Measurements from ENCODE around the gene LDLRAD4. TPM values are rescaled to one million over a fixed set of nuclear protein-coding genes. Genes with fewer than 3 reads are reported as not detected.

The LDLRAD4 gene
- total and polyA plus RNA-seq, 2 experiments from 2014 or later, result 0.73 to 1.9 TPM

DNA sequence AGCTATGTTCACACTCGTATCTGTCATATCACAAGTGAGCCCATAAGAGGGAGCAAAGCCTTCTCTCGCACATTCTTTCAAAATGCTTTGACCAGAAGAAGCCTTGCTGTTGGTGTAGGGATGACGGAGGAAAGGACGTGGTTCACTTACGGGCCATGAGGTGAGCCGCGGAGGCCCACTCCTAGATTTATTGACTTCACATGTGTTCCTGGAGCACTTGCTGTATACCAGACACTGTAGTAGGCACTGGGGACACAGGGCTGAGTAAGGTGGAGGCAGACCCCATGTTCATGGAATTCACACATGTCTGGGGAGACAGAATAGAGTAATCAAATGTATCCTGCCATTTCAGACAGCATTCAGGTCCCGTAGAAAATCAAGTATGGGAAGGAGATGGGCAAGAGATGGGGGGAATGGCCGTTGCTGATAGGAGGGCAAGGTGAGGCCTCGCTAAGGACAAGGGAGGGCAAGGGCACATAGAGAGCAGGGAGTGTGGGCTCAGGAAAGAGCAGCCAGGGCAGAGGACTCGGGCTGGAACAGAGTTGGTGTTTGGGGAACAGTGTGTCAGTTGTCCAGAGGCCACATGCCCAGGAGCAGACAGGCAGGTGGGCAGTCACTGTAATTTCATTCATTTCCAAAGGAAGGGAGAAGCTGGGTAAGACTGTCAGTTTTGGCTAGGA, 182.2 kb downstream of the LDLRAD4 start (continued):
- TF ChIP-seq POLR2AphosphoS5 (IDR thresholded peaks at IDR 0.05; ENCODE audit: low read depth) (no peak), REST (IDR thresholded peaks at IDR 0.05; ENCODE audit: unreplicated experiment) (no peak), EZH2phosphoT487 (IDR thresholded peaks at IDR 0.05; ENCODE audit: unreplicated experiment) (no peak), ZNF114 (CRISPR knock-in tag; IDR thresholded peaks at IDR 0.05) (no peak), ZNF331 (CRISPR knock-in tag; IDR thresholded peaks at IDR 0.05; ENCODE audit: low read depth) (no peak), ETS1 (IDR thresholded peaks at IDR 0.05) (no peak)

GRCh38 chr18:13401404-13401803, 182.8 kb downstream of the LDLRAD4 start:
- Histone ChIP-seq H3K4me2 (no peak overlapping the region), H3K9me2 (ENCODE audit: insufficient read depth) (no peaks in the 10 kb centered on the region), H2AFZ (0 out of 2 replicates have a peak overlapping the region, but pooled peaks have one; percentile 10), H3K27ac (ENCODE audit: low read depth) (no peak overlapping the region), H3K27me3 (ENCODE audit: insufficient read depth) (no peaks in the 10 kb centered on the region), H3F3A (replicated peaks; ENCODE audit: low read depth) (no peaks in the 10 kb centered on the region), H3K79me2 (replicated peaks; ENCODE audit: insufficient read depth) (no peaks in the 10 kb centered on the region), H4K20me1 (replicated peaks; ENCODE audit: insufficient read depth) (no peaks in the 10 kb centered on the region), H3K4me3 (no peak overlapping the region), H3K4me1 (ENCODE audit: insufficient read depth) (no peaks in the 10 kb centered on the region), H3K36me3 (ENCODE audit: insufficient read depth) (no peaks in the 10 kb centered on the region)
- Mint-ChIP-seq H3K4me3 (no peak overlapping the region), H3K27me3 (ENCODE audit: insufficient read depth, low read depth, poor library complexity) (peaks cover 7% of the 10 kb centered on the region), H3K9me3 (no peaks in the 10 kb centered on the region), H3K36me3 (ENCODE audit: low read depth) (no peaks in the 10 kb centered on the region), H3K27ac (no peak overlapping the region), H3K4me1 (no peaks in the 10 kb centered on the region; the same call in 2 of the 3 replicates)
- DNase-seq (ENCODE audit: low spot score) (no peak), ATAC-seq (no peak)
- TF ChIP-seq ZNF331 (CRISPR knock-in tag; IDR thresholded peaks at IDR 0.05; ENCODE audit: low read depth) (no peak), POLR2AphosphoS5 (IDR thresholded peaks at IDR 0.05; ENCODE audit: low read depth) (no peak), CTCF (conservative IDR thresholded peaks at IDR 0.05; ENCODE audit: low read depth in 2 of 2) (no peak), ETS1 (IDR thresholded peaks at IDR 0.05) (no peak), STAT1 (IDR thresholded peaks at IDR 0.05; ENCODE audit: unreplicated experiment) (no peak), ZNF114 (CRISPR knock-in tag; IDR thresholded peaks at IDR 0.05) (no peak), EZH2 (IDR thresholded peaks at IDR 0.05; ENCODE audit: low read depth, unreplicated experiment) (no peak)
- TF ChIP-seq, protein P1, sequence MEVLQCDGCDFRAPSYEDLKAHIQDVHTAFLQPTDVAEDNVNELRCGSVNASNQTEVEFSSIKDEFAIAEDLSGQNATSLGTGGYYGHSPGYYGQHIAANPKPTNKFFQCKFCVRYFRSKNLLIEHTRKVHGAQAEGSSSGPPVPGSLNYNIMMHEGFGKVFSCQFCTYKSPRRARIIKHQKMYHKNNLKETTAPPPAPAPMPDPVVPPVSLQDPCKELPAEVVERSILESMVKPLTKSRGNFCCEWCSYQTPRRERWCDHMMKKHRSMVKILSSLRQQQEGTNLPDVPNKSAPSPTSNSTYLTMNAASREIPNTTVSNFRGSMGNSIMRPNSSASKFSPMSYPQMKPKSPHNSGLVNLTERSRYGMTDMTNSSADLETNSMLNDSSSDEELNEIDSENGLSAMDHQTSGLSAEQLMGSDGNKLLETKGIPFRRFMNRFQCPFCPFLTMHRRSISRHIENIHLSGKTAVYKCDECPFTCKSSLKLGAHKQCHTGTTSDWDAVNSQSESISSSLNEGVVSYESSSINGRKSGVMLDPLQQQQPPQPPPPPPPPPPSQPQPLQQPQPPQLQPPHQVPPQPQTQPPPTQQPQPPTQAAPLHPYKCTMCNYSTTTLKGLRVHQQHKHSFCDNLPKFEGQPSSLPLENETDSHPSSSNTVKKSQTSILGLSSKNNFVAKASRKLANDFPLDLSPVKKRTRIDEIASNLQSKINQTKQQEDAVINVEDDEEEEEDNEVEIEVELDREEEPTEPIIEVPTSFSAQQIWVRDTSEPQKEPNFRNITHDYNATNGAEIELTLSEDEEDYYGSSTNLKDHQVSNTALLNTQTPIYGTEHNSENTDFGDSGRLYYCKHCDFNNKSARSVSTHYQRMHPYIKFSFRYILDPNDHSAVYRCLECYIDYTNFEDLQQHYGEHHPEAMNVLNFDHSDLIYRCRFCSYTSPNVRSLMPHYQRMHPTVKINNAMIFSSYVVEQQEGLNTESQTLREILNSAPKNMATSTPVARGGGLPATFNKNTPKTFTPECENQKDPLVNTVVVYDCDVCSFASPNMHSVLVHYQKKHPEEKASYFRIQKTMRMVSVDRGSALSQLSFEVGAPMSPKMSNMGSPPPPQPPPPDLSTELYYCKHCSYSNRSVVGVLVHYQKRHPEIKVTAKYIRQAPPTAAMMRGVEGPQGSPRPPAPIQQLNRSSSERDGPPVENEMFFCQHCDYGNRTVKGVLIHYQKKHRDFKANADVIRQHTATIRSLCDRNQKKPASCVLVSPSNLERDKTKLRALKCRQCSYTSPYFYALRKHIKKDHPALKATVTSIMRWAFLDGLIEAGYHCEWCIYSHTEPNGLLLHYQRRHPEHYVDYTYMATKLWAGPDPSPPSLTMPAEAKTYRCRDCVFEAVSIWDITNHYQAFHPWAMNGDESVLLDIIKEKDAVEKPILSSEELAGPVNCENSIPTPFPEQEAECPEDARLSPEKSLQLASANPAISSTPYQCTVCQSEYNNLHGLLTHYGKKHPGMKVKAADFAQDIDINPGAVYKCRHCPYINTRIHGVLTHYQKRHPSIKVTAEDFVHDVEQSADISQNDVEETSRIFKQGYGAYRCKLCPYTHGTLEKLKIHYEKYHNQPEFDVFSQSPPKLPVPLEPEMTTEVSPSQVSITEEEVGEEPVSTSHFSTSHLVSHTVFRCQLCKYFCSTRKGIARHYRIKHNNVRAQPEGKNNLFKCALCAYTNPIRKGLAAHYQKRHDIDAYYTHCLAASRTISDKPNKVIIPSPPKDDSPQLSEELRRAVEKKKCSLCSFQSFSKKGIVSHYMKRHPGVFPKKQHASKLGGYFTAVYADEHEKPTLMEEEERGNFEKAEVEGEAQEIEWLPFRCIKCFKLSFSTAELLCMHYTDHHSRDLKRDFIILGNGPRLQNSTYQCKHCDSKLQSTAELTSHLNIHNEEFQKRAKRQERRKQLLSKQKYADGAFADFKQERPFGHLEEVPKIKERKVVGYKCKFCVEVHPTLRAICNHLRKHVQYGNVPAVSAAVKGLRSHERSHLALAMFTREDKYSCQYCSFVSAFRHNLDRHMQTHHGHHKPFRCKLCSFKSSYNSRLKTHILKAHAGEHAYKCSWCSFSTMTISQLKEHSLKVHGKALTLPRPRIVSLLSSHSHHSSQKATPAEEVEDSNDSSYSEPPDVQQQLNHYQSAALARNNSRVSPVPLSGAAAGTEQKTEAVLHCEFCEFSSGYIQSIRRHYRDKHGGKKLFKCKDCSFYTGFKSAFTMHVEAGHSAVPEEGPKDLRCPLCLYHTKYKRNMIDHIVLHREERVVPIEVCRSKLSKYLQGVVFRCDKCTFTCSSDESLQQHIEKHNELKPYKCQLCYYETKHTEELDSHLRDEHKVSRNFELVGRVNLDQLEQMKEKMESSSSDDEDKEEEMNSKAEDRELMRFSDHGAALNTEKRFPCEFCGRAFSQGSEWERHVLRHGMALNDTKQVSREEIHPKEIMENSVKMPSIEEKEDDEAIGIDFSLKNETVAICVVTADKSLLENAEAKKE (CRISPR knock-in tag; IDR thresholded peaks at IDR 0.05), result no peak

Measured in GM23338 (cell line).